ENCODE results near the gene RET.

The RET gene

DNA sequence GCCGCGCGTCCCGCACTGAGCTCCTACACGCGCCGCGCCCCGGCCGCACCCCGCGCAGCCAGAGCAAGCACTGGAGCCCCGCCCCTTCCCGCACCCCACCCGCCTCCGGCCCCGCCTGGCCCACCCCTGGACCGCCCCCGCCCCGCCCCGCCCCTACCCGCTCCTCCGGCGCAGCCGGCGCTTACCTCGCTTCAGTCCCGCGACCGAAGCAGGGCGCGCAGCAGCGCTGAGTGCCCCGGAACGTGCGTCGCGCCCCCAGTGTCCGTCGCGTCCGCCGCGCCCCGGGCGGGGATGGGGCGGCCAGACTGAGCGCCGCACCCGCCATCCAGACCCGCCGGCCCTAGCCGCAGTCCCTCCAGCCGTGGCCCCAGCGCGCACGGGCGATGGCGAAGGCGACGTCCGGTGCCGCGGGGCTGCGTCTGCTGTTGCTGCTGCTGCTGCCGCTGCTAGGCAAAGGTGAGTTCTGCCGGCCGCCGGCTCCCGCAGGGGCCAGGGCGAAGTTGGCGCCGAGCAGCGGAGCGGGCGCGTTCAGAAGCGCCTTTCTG lies at the start of gene RET:
Gene RET, plus strand, starts transcription at position 194 of the 545 bp plus-strand sequence. Its CDS starts 190 bp downstream, at position 384.
- DNase-seq (ENCODE audit: low read depth) = no peak

DNA sequence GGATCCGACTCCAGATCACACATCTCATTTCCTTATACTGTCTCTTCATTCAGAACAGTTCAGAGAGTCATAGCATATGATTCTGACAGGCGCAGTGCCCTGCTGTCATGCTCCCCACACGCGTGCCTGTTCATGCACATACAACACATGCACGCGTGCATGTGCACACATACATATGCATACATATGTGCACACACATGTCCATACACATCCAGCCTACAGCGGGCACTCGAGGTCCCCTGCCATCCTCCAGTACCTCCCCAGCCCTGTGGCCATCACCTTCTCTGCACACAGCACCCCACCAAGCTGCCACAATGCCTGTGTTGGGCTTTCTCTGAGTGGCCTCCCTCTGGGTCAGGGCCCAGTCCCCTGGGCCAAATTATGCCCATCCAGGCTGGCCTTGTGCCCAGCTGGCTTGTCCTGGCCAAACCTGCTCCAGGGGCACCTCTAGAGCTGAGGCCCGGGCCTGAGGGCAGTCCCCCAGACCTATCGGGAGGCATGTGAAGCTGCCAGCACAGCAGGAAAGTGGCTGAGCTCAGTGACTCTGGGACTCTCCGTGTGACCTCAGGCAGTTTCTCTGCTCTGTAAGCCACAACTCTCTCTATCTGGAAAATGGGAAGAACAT lies 49.4 kb upstream of the RET start:
- no peak for DNase-seq (ENCODE audit: low read depth)

DNA sequence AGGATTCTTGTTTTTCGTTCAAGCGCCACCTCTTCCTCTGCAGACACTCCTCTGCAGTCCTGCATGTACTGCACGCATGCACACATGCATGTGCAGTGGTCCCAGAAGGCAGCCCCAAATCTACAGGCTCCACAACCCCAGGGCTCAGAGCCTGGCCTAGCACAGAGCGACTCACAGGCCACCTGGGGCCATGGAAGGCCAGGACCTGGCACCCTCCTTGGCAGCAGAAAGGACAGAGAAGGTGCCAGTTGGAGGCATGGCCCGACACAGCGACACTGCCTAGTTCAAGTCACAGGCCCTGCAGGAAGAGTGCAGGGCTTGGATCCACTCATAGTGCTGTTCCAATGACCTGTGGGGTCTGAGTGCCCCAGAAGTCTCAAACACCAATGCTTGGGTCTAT lies 48.7 kb upstream of the RET start:
- no peak for DNase-seq (ENCODE audit: low read depth)

GRCh38 chr10:43029043-43029442 lies 47.8 kb upstream of the RET start:
- no peak for DNase-seq (ENCODE audit: low read depth)

GRCh38 chr10:43032613-43033012 lies 44.3 kb upstream of the RET start:
- no peak for DNase-seq (ENCODE audit: low read depth)

DNA sequence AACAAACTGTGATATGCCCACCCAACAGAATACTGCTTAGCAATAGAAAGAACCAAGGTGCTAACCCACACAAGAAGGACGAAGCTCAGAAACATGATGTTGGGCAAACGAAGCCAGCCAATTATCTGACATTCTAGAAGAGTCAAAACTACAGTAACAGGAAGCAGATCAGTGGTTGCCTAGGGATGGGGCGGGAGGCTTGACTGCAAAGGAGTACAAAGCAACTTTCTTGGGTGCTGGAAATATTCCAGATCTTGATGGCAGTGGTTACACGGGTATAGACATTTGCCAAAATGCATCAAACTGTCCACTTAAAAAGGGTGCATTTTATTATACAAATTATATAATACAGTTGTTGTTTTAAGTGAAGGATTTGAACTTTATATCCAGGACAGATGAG lies 41.1 kb upstream of the RET start:
- no peak for DNase-seq (ENCODE audit: low read depth)

GRCh38 chr10:43036481-43037428 lies 40.1 kb upstream of the RET start:
- DNase-seq (ENCODE audit: low read depth) = no peak

GRCh38 chr10:43037440-43037839 lies 39.4 kb upstream of the RET start:
- no peak for DNase-seq (ENCODE audit: low read depth)

- DNase-seq (ENCODE audit: low read depth) = no peak
These were observed 38.7 kb upstream of the RET start for GRCh38 chr10:43037942-43038782.

GRCh38 chr10:43038783-43039623 lies 37.9 kb upstream of the RET start:
- DNase-seq (ENCODE audit: low read depth) = no peak

- no peak for DNase-seq (ENCODE audit: low read depth)
These were observed 37.0 kb upstream of the RET start for GRCh38 chr10:43039624-43040481.

- DNase-seq (ENCODE audit: low read depth) = no peak
These were observed 36.2 kb upstream of the RET start for GRCh38 chr10:43040482-43041256.

DNA sequence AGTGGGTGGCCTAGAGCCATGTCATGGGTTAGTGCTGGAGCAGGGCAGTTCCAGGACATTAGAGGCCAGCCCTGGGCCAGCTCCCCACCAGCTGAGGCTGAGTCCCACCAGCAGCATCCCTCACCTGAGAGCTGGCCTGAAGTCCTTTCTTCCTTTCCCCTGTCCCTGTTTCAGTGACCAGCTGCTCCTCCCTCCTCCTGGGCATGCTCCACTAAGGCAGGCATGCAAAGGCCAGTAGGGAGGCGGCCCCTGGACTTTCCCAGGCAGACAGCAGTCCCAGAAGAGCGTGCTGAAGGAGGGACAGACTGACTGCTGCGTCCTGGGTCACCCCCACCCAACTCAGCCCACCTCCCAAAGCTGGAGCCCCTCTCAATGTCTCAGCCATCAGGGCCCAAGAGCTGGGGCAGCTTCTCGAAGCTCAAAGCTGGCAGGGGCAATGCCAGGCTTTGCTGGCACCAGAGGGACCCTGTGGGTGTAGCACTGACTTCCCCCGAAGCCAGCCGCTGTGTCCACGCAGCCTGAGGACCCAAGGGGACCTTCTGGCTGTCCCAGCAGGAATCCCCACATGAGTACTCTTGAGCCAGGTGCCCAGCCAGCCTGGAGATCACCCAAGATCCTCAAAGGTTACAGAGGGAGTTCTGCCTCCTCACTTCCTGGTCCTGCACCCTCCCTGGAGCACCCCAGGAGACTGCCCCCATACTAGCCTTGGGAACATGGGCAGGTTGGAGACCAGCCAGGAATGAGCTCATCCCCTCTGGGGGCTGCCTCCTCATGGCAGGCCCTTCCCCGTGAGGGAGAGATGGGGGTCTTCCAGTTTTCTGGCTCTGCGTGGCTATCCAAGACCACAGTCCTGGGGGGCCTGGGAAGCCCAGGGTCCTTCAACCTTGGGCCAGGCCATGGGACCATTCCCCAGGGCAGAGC lies 35.2 kb upstream of the RET start:
- DNase-seq (ENCODE audit: low read depth) = no peak

GRCh38 chr10:43042503-43043341 lies 34.1 kb upstream of the RET start:
- DNase-seq (ENCODE audit: low read depth) = no peak

DNA sequence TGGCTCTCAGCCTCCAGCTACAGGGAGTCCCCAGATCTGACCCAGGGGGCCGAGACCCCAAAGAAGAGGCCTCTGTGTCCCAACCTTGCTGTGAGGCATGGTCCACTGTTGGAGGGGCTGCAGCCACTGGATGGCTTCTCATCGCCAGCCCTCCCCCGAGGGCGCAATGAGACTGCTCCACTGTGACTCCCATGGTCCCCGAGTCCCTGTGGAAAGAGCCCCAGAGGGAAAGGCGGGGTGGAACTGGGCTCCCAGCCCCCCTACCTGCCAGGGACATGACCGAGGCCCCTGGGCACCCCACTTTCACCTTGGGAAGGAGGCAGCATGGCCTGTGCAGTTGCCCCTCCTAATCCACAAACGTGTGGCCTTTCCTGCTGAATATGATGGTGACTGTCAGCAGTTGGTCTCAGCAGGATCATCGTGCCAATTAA lies 33.5 kb upstream of the RET start:
- no peak for DNase-seq (ENCODE audit: low read depth)

GRCh38 chr10:43043773-43044447 lies 33.0 kb upstream of the RET start:
- no peak for DNase-seq (ENCODE audit: low read depth)

DNA sequence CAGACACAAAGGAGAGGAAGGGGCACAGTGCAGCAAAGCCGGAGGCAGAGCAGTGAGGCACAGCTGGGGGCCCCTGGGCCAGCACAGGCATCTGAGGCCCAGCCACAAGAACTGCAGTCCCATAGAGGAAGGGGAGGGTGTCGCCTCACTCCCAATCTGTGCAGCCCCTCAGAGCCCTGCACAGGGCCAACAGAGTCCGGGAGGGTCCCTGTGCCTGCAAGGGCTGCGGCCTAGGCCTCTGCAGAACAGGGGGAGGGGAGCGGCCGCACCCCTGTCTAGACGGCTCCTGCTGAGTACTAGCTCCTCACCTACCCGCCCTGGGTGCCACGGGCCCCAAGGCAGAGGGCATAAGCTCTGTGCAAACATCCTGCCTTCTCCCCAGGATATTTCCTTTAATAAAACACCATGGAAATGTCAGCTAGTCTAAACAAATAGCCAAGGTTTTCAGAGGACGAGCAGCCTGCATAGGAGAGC lies 32.4 kb upstream of the RET start:
- DNase-seq (ENCODE audit: low read depth) = no peak
